NCI-H526 (cell line): ENCODE measurements around the gene FAM120B.

ENCODE experiments used
- DNase-seq, 2 experiments: peaks; one replicate each; lab custom pipeline; 2025; lab: John Stamatoyannopoulos, UW

FAM120B gene

DNA sequence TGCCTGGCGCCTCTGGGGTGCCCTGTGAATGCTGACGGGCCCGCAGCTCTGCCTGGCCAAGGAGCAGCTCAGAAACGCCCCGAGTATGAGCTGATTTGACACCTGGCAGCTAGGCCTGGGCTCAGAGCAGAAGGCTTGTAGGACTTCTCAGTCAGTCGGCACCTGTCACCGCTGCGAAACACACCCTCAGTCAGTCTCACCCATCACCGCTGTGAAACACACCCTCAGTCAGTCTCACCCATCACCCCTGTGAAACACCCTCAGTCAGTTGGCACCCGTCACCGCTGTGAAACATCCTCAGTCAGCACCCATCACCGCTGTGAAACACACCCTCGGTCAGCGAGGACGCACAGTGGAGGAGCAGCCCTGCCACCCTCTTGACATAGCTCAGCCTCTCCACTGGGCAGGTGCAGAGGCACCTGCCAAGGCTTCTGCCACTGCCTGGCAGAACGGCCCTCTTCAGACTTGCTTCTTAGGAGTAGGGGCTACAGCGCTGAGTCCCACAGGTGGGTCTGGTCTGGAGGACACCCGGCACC, 137.6 kb downstream of the FAM120B start:
- no peak for DNase-seq

DNA sequence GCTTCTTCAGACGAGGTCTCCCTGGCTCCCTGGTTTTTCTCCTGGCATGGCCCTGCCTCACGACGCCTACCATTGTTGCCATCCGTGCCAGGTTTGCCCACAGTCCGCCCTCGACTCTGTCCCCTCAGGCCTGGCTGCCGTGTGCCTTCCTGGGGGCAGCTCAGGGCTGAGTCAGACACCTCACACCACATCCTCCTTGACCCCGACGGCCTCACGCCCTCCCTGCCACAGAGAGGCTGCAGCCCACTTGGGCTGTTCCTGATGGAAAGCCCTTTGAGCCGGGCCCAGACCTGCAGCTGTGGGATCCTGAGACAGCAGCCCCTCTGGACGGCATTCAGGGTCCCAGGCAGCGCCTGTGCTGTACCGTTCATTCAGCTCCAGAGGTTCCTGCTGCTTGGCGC, 138.3 kb downstream of the FAM120B start:
- DNase-seq = no peak

DNA sequence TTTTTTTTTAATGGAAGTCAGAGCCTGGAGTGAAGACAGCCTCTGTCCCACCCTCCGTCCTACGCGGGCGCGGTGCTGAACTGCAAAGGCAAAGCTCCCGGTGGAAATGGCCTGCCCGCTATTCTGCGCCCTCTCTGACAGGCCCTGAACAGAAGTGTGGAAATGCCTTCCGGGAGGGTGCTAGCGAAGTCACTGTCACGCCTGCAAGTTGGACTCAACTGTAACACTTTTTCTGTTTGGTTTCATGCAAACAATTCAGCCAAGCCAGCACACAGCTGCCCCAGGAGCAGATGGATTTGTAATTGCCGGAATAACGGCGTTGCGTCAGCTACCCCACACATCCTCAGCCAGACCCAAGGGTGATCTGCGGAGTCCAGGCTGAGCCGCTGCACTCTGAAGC, 138.9 kb downstream of the FAM120B start:
- peak in 1 of 2 experiments; percentile 56 for DNase-seq

DNA sequence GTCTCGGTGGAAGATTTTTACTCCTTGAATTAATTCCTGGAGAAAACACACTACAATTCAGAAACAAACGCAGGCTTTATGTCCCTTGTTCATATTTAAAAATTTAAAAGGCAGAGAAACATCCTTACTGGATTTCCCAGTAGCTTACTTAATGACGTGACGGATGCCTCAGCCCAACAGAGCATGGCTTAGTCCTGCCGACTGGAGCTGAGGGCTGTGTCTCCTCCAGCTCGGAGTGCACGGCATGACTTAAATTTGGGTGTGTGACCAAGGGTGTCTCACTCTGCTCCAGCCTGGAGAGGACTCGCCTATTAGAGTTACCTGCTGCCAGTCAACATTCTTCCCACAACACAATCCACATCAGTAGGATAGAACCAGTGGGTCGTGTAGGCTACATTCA, 139.4 kb downstream of the FAM120B start:
- peak in 1 of 2 experiments; percentile 24 for DNase-seq

DNA sequence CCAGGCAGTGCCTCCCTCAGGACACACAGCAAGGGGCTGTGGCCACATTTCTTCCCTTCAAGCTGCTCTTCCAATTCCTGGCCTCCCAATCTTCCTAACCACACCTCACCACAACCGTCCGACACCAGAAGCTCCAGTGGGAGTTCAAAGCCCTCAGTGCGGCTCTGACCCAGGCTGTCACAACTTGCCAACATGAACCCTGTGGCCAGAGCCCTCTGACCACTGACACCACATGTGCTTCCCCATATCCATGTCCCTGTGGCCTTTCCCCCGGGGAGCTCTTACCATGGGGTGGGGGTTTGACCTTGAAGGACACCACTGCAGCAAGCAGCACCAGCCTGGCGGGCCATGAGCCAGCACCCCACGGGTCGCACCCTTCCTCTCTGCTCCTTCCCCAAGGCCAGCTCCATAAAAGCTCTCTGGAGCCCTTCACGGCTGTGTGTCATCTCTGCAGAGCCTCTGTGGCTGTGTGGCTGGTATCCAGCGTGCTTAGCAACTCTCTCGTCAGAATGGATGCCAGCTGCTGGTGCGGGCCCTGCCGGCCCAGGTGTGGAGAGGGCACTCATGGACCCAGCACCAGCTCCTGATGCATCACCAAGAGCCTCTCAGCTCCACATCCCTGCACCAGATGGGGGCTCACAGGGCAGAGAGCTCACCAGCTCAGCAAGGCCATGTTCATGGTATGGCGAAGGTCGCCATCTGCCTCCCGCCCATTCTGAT, 140.4 kb downstream of the FAM120B start:
- DNase-seq = no peak

DNA sequence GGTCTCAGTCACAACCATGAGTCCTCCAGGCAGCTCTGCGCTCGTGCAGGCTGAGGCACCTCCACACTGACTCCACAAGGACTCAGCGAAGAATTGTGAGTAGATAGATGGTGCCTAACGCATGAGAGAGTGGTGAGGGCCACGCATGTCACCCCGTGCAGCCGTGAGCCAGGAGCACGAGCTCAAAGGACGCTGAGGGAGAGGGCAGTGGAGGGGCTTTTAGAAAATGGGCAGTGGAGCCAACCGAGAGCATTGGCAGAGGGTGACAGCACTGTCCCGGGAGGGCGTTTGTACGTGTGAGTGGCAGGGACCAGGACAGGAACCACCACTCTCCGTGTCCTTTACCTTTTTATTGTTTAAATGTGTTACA, 141.0 kb downstream of the FAM120B start:
- no peak for DNase-seq

DNA sequence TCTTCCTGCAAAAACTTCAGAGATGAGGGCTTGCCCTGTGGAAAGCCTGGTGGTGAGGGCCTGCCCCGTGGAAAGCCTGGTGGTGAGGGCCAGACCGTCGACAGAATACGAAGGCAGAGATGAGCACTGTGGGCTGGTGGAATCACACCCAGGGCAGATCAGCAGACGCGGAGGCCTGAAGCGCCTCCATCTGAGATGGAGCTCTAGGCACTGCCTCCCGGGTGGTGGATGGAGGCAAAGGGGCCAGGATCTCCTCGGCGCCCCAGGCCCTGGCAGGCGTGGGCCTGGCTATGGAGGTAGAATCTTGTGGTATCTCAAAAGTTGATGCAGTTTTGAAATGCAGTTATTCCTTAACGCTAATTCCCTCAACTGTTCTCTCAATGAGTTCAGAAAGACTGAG, 141.8 kb downstream of the FAM120B start:
- no peak for DNase-seq

DNA sequence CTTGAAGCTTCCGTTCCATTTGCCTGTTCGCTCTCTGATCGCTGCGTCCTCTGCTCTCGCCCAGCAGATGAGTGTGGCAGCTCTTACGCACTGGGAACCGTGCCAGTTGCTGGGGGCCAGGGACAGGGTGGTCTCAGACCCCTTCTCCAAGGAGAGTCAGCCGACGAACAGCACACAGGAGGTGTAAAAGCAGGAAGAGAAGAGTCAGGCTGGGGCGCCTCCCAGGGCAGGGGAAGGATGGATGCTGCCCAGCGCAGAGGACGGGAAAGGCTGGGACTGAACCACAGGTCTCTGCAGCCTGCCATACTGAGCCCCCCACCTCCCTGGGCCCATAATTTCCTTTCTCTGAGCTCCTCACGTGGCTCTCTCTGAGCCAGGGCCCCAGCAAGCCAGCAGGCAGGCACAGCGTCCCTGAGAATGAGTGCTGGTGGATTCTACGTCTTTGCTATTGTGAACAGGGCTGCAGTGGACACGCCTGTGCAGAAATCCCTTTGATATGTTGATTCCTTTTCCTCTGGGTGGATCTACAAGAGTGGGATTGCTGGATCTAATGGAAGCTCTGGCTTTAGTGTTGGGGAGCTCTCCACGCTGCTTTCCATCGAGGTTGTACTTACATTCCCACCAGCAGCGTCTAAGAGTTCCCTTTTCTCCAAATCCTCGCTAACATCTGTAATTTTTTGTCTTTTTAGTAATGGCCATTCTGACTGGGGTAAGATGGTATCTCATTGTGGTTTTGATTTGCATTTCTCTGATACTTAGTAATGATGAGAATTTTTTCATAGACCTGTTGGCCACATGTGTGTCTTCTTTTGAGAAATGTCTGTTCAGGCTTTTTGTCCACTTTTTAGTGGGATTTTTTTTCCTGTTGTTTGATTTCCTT, 142.4 kb downstream of the FAM120B start:
- peak; percentile 25 to 65 for DNase-seq

DNA sequence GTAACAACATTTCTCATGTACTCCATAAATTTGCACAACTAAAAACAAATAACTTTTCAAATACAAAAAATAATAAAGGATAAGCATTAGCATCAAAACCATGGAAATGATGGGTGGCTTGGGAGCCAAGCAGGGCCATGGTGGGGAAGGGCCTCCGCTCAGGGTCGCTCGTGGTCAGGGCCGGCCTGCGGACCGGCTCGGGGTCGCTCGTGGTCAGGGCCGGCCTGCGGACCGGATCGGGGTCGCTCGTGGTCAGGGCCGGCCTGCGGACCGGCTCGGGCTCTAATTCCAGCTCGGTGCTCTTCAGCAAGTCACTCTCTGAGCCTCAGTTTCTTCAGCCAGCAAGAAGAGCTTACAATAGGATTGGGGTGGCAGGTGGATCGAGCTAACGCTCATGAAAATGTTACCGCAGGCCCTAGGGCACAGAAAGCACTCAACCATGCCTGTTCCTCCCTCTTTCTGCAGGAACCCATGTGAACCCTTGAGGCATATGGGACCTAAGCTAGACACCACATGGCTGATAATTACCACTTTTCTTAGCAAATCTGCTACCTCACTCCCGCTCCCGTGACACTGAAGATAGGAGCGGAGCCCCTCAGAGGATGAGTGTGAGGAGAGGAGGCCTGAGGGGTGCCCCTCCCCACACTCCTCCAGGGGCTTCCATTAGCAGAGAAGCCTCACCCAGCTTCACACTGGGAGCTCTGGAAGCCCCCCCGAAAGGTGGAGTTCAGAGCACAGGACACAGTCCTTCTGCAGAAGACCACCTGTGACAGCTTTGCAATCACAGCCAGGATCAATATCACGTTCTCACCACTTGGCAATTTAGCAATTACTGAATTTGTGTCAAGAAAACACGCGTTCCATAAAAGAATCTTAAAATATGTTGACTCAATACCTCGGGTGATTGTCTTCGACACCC, 143.5 kb downstream of the FAM120B start:
- peak; percentile 50 to 78 for DNase-seq

DNA sequence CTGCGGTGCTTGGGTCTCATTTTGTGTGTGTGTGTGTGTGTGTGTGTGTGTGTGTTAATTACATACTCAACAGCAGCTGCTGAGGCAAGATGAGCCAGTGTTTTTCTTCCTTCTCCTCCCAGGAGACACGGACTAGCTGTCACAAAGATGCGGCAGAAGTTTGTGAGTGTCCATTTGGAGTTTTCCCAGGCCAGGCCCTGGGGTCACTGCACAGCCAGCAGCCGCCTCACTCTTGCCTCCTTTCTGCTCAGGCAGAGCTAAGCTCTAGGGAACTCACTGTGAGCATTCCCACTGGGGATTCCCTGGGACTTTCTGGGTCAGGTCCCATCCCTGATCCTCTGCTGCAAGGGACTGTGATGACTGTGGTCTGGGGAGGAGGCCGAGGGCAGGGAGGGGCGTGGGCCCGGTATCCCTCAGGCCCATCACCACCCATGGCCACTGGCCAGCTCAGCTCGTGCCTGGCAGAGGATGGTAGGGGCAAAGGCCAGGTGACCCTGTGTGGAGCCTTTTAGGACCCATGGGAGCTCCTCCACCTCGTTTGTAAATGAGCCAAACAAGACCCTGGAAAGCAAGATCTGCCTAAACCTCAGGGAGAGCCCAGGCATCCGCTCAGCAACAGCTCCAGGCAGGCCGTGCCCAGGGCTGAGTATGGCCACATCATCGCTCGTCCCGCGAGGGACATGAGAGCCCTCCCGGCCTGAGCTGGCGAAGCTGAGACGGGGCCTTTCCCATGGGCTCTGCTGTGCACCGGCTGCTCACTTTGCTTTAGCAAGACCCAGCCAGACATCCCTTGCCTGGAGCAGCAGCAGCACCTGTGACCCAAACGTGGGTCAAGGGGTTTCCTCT, 144.6 kb downstream of the FAM120B start:
- peak in 1 of 2 experiments; percentile 47 for DNase-seq

DNA sequence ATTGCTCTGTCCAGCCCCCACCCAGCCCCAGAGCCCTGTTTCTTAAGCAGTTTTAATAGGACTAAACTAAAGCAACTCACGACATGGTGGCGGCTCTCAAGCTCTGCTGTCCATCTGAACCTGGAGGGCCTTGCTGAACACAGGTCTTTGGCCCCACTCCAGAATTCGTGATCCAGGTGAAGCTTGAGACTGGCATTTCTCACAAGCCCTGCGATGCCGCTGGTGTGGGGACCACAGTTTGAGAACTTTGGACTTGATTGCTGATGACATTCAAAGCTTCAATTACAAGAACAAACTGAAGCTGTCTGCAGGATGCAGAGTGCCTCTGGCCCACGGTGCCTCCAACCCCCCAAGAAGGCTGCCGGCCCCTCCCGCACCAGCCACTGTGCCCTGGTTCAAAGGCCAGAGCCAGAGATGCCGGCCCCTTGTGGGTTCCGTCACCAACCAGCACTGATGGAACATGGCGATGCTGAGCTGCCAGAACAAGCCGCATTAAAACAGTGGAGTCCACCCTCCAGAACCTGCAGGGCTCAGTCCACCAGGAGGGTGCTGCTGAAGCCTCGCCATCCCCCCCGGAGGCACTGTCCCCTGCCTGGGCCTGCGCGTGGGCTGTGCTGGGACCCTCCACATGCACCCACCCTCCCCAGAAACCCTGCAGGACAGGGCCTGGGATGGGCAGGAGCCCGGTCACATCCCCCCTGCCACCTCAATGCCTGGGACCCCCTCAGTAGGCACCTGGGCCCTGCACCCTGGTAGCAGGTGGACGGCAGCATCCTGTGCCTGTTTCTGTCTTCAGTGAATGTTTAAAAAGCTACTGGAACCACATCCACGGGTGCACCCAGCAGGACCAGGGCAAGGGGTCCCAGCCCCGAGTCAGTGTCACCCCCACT, 145.4 kb downstream of the FAM120B start:
- peak in 1 of 2 experiments; percentile 35 for DNase-seq

DNA sequence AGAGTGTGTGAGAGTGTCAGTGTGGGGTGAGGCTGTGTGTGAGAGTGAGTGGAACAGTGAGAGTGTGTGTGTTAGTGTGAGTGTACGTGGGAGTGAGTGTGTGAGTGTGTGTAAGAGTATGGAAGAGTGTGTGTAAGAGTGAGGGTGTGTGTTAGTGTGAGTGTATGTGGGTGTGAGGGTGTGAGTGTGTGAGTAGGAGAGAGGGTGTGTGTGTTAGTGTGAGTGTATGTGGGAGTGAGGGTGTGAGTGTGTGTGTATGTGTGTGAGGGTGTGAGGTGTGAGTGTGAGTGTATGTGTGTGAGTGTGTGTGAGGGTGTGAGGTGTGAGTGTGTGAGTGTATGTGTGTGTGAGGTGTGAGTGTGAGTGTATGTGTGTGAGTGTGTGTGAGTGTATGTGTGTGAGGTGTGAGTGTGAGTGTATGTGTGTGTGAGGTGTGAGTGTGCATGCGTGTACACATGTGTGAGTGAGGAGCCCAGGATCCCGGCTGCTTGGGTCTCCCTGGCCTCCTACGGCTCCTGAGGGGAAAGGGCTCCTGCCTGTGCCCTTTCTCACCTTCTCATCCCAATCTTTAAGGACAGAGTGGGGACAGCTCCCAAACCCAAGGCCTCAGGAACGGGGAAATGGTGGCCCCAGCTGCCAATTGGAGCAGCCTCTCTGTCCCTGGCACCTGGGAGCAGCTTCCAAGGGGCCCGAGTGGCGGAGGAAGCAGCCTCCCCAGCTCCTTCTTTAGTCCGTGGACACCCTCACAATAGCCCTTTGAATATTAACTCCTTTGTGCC, 146.4 kb downstream of the FAM120B start:
- DNase-seq = no peak

DNA sequence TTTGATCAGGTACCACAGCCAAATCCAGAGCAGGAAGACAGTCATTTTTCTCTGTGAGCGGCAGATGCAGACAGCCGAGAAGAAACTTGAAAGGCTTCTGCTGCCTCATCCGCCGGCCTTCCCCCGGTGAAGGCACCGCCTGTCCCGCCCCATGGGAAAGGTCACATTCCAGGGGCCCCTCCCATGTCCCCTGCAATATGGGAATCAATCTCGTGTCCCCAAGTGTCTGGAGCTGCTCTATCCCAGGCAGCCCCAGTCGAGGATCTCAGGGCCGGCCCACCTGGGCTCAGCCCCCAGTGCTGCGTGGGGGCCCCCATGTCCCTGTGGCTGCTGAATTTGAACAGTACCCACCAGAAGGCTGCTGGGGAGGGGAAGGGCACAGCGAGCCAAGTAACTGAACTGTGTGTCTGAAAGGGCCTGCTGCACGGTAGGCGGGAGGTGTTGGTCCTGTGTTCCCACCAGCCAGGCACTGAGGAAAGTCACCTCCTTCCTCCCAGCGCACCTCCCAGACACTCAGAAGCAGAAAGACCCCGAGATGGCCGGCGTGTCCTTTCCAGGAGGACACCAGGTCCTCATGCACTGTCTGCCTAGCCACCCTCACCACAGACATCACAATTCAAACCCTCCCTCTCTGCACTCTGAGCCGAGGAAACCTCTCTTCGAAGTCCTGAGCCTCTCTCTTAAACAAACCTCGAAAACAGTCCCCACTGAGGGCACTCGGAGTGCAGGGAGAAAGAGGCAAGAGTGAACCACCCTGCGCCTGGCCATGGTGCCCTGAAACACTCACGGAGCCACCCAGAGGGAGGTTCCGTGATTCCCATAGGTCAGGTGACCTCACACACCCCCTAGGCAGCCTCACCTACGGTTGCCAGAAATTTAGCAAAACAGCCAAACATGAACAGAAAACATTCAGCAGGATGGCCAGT, 147.3 kb downstream of the FAM120B start:
- DNase-seq = no peak

DNA sequence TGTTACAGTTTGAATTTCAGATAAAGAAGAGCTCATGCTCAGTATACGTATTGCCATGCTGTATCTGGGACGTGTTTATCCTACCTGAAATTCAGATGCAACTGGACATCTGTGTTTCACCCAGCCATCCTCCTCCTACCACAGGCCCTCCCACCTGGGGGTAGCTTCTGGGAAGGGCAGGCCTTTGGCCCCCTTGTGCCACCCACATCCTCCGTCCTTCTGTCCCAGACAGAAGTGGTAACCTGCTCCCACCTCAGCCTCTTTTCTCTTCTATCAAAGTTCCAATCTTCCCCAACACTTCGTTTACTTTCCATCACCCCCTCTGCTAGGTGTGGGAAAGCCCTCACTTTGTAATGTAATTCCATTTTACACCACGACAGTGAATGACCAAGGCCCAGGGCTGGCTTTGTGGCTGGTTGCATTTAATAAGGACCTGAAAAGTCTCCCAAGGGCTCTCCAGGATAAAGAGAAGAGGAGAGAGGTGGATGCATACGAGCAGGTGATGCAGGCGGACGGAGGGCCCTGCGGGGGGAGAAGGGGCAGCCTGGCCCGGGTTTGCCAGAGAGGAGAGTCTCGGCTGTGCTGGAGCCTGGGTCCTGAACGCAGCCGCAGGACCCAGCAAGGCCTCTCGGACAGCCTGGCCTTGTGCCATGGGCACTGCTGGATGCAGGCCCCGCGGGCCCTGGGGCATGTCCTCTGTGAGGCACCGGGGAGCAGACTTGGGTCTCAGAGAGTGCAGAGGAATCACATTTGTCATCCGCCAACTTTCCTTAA, 148.1 kb downstream of the FAM120B start:
- DNase-seq = no peak

DNA sequence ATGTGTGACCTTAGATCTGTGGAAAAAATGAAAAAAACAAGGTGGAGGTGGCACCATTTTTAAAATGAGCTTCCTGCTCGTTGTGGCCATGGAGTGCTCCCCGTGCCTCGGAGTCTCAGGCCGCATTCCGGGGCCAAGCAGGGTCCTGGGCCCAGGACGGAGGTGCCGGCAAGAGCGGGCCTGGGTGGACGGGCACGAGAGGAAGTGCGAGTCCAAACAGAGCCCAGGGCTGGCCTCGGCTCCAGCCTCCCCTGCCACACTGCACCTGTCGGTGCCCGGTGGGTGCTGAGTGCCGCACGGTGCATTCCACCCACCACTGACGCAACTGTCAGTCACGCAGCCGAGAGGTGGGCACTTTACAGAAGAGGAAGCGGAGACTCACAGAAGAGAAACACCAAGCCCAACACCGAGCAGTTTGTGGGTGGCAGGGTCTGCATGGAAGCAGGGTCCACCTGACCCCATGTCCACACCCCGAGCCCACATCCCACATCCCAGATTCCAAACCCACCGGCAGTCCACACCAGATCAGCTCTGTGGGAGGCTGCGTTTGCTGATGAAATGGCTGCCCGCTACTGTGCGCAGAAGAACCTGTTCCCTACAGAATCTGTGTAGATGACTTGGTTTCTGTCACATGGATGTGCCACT, 148.9 kb downstream of the FAM120B start:
- DNase-seq = no peak

DNA sequence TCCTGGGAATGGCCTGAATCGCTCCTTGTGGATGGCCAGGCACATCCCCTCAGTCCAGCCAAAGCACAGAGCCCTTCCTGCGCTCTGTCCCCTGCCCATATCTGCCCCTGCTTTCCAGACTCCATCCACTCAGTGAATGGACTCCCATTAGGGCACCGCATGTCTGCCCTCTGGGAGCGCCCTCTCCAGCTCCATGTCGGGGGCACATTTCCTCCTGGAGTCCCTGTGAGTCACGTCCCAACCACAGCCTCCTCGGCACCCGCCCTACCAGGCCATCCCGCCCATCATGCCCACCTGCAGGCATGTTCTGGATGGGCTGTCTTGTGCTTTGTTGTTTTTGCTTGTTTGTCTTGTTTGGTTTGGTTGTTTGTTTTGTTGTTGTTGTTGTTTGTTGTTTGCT, 149.8 kb downstream of the FAM120B start:
- no peak for DNase-seq
